Neural progenitor cell (in vitro differentiated cells): Measurements from ENCODE around the gene SREBF1. TPM values are rescaled to one million over a fixed set of nuclear protein-coding genes. Genes with fewer than 3 reads are reported as not detected.

Experiments used
- DNase-seq: peaks from one replicate; pipeline ENCODE4 v3.0.0-alpha.2; 2016; ENCODE audit warnings: low spot score
- H2AFZ ChIP-seq: fragments of 200-600 bp; sonication (generic); replicated peaks from 2 replicates; pipeline ENCODE4 v1.6.1; 2016; ENCODE audit warnings: antibody characterized with exemption
- H3F3A ChIP-seq: fragments of 200-600 bp; sonication (generic); 2 replicates; pipeline ENCODE4 v1.6.1; 2016; ENCODE audit warnings: antibody characterized with exemption, low read depth
- H3K27ac ChIP-seq: fragments of 200-600 bp; sonication (generic); 2 replicates; pipeline ENCODE4 v1.5.1; 2016; ENCODE audit warnings: mild to moderate bottlenecking
- H3K27me3 ChIP-seq: fragments of 200-600 bp; sonication (generic); 2 replicates; pipeline ENCODE4 v1.6.1; 2016; ENCODE audit warnings: mild to moderate bottlenecking, moderate library complexity
- H3K36me3 ChIP-seq: fragments of 200-600 bp; sonication (generic); 2 replicates; pipeline ENCODE4 v1.5.1; 2016
- H3K4me1 ChIP-seq: fragments of 200-600 bp; sonication (generic); 2 replicates; pipeline ENCODE4 v1.6.1; 2016; ENCODE audit warnings: mixed run types
- H3K4me2 ChIP-seq: fragments of 200-600 bp; sonication (generic); 2 replicates; pipeline ENCODE4 v1.6.1; 2016
- H3K4me3 ChIP-seq: fragments of 200-600 bp; sonication (generic); 2 replicates; pipeline ENCODE4 v1.5.1; 2016
- H3K79me2 ChIP-seq: fragments of 200-600 bp; sonication (generic); 2 replicates; pipeline ENCODE4 v1.6.1; 2016; ENCODE audit warnings: low read depth
- H3K9ac ChIP-seq: fragments of 200-600 bp; sonication (generic); 2 replicates; pipeline ENCODE4 v1.6.1; 2016
- H3K9me3 ChIP-seq: fragments of 200-600 bp; sonication (generic); 2 replicates; pipeline ENCODE4 v1.5.1; 2016; ENCODE audit warnings: low read depth
- H4K20me1 ChIP-seq: fragments of 200-600 bp; sonication (generic); 2 replicates; pipeline ENCODE4 v1.6.1; 2016; ENCODE audit warnings: low read depth
- H3K27ac Mint-ChIP-seq: 3 replicates; pipeline ENCODE4 v1.8.0; 2021; ENCODE audit warnings: mixed read lengths
- H3K27me3 Mint-ChIP-seq: 2 replicates; pipeline ENCODE4 v1.8.0; 2022; ENCODE audit warnings: low read depth, mild to moderate bottlenecking, inconsistent platforms, moderate library complexity, mixed read lengths; ENCODE audit not compliant: insufficient read depth
- H3K36me3 Mint-ChIP-seq: 3 replicates; pipeline ENCODE4 v1.8.0; 2021; ENCODE audit warnings: mixed read lengths
- H3K4me1 Mint-ChIP-seq: 3 replicates; pipeline ENCODE4 v1.8.0; 2021; ENCODE audit warnings: mixed read lengths
- H3K4me3 Mint-ChIP-seq: 3 replicates; pipeline ENCODE4 v1.8.0; 2021; ENCODE audit warnings: mild to moderate bottlenecking, moderate library complexity, mixed read lengths
- H3K9me3 Mint-ChIP-seq: 3 replicates; pipeline ENCODE4 v1.8.0; 2020; ENCODE audit warnings: mixed read lengths
- EZH2 ChIP-seq: fragments of 200-600 bp; sonication (generic); IDR thresholded peaks from 2 replicates; pipeline ENCODE4 v1.6.1; 2017; ENCODE audit warnings: antibody characterized with exemption, mild to moderate bottlenecking, moderate library complexity
- EZH2phosphoT487 ChIP-seq: fragments of 200-600 bp; sonication (generic); IDR thresholded peaks from 2 replicates; pipeline ENCODE4 v1.6.1; 2017; ENCODE audit warnings: antibody characterized with exemption
- total RNA-seq: library from RNA; depleted of rRNA; stranded (reverse); fragments of >200 nt; gene quantifications from 2 replicates; pipeline ENCODE4 v1.2.3, GENCODE V29; 2015; ENCODE audit warnings: low replicate concordance
- TF ChIP-seq, protein P1 (sequence below): fragments of 200-600 bp; sonication (generic); IDR thresholded peaks from 2 replicates; pipeline ENCODE4 v1.5.1; 2017; ENCODE audit warnings: antibody characterized with exemption, mild to moderate bottlenecking

The SREBF1 gene
- total RNA-seq, 1 donor from 2014 or later = 12.7 TPM

GRCh38 chr17:17859909-17860765 lies 23.4 kb upstream of the SREBF1 start:
- H3K4me1 ChIP-seq = peaks cover 8% of the 10 kb centered on the region
- H3F3A ChIP-seq = peaks cover 8% of the 10 kb centered on the region
- H3K9me3 Mint-ChIP-seq = no peaks in the 10 kb centered on the region
- DNase-seq = peak; percentile 80
- no peak overlapping the region for H2AFZ ChIP-seq
- H3K27me3 ChIP-seq = no peaks in the 10 kb centered on the region
- no peaks in the 10 kb centered on the region for H3K79me2 ChIP-seq
- H3K36me3 ChIP-seq = no peaks in the 10 kb centered on the region
- H4K20me1 ChIP-seq = no peaks in the 10 kb centered on the region
- TF ChIP-seq EZH2 (no peak), EZH2phosphoT487 (no peak)
- TF ChIP-seq, protein P1, sequence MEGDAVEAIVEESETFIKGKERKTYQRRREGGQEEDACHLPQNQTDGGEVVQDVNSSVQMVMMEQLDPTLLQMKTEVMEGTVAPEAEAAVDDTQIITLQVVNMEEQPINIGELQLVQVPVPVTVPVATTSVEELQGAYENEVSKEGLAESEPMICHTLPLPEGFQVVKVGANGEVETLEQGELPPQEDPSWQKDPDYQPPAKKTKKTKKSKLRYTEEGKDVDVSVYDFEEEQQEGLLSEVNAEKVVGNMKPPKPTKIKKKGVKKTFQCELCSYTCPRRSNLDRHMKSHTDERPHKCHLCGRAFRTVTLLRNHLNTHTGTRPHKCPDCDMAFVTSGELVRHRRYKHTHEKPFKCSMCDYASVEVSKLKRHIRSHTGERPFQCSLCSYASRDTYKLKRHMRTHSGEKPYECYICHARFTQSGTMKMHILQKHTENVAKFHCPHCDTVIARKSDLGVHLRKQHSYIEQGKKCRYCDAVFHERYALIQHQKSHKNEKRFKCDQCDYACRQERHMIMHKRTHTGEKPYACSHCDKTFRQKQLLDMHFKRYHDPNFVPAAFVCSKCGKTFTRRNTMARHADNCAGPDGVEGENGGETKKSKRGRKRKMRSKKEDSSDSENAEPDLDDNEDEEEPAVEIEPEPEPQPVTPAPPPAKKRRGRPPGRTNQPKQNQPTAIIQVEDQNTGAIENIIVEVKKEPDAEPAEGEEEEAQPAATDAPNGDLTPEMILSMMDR = peak; percentile 94
- no peak overlapping the region for H3K4me3 ChIP-seq
- H3K4me2 ChIP-seq = no peak overlapping the region
- H3K4me3 Mint-ChIP-seq = no peak overlapping the region
- H3K27me3 Mint-ChIP-seq = peaks cover 19% of the 10 kb centered on the region
- no peak overlapping the region for H3K9ac ChIP-seq
- no peak overlapping the region for H3K27ac ChIP-seq
- H3K36me3 Mint-ChIP-seq = no peaks in the 10 kb centered on the region
- H3K9me3 ChIP-seq = no peaks in the 10 kb centered on the region
- H3K27ac Mint-ChIP-seq = no peak overlapping the region
- H3K4me1 Mint-ChIP-seq = peaks cover 46% of the 10 kb centered on the region

GRCh38 chr17:17857496-17857895 lies 20.7 kb upstream of the SREBF1 start:
- H3K27ac Mint-ChIP-seq = peak overlapping the region; percentile 46
- no peaks in the 10 kb centered on the region for H3K79me2 ChIP-seq
- no peak overlapping the region for H3K4me3 ChIP-seq
- no peaks in the 10 kb centered on the region for H3K9me3 ChIP-seq
- H3K36me3 ChIP-seq = no peaks in the 10 kb centered on the region
- no peak for TF ChIP-seq EZH2phosphoT487
- peaks cover 10% of the 10 kb centered on the region for H3F3A ChIP-seq
- no peaks in the 10 kb centered on the region for H3K9me3 Mint-ChIP-seq
- H3K27ac ChIP-seq = no peak overlapping the region
- no peaks in the 10 kb centered on the region for H3K27me3 ChIP-seq
- H3K4me1 Mint-ChIP-seq = peaks cover 56% of the 10 kb centered on the region
- no peaks in the 10 kb centered on the region for H3K36me3 Mint-ChIP-seq
- no peak overlapping the region for H2AFZ ChIP-seq
- H3K4me3 Mint-ChIP-seq = no peak overlapping the region
- DNase-seq = no peak
- H3K4me2 ChIP-seq = no peak overlapping the region
- H3K4me1 ChIP-seq = peaks cover 21% of the 10 kb centered on the region
- no peaks in the 10 kb centered on the region for H4K20me1 ChIP-seq
- peaks cover 14% of the 10 kb centered on the region for H3K27me3 Mint-ChIP-seq
- H3K9ac ChIP-seq = no peak overlapping the region

GRCh38 chr17:17856386-17856785 lies 19.6 kb upstream of the SREBF1 start:
- H3K9me3 Mint-ChIP-seq = no peaks in the 10 kb centered on the region
- Histone ChIP-seq H2AFZ (no peak overlapping the region), H3K79me2 (no peaks in the 10 kb centered on the region), H3K4me2 (no peak overlapping the region), H3K27me3 (no peaks in the 10 kb centered on the region), H3K27ac (no peak overlapping the region), H3K4me1 (peaks cover 31% of the 10 kb centered on the region), H3F3A (peaks cover 16% of the 10 kb centered on the region), H4K20me1 (no peaks in the 10 kb centered on the region), H3K9me3 (no peaks in the 10 kb centered on the region), H3K4me3 (no peak overlapping the region), H3K9ac (no peak overlapping the region), H3K36me3 (no peaks in the 10 kb centered on the region)
- no peaks in the 10 kb centered on the region for H3K36me3 Mint-ChIP-seq
- peak overlapping the region; percentile 17 for H3K27ac Mint-ChIP-seq
- peak overlapping the region; percentile 44 for H3K4me3 Mint-ChIP-seq
- no peak for DNase-seq
- no peak for TF ChIP-seq EZH2
- no peak for TF ChIP-seq EZH2phosphoT487
- H3K27me3 Mint-ChIP-seq = peaks cover 14% of the 10 kb centered on the region
- peaks cover 57% of the 10 kb centered on the region for H3K4me1 Mint-ChIP-seq

DNA sequence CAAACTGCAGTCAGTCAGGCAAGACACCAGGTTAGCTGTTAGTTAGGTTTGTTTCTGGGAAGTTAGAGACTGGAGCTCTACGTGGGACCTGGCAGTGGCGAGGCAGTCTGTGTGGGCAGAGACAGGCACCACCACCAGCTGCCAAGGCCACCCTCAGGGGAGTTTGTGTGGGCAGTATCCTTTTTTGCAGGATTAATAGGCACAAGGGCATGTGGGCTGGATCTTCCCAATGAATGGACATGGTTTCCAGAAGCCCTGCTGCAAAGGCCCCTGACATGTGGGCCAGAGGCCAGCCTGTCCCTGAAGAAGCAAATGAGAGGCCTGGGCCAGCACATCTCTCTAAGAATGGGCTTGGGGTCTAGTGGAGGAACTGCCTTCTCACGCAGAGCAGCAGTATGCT lies 19.2 kb upstream of the SREBF1 start:
- H3K4me3 ChIP-seq = no peak overlapping the region
- H3K9ac ChIP-seq = no peak overlapping the region
- H3K4me1 ChIP-seq = peaks cover 36% of the 10 kb centered on the region
- H3F3A ChIP-seq = peaks cover 18% of the 10 kb centered on the region
- H3K27ac Mint-ChIP-seq = no peak overlapping the region
- no peaks in the 10 kb centered on the region for H3K9me3 Mint-ChIP-seq
- DNase-seq = no peak
- H3K27me3 ChIP-seq = no peaks in the 10 kb centered on the region
- H4K20me1 ChIP-seq = no peaks in the 10 kb centered on the region
- peaks cover 14% of the 10 kb centered on the region for H3K27me3 Mint-ChIP-seq
- H3K36me3 Mint-ChIP-seq = no peaks in the 10 kb centered on the region
- H3K27ac ChIP-seq = no peak overlapping the region
- H3K9me3 ChIP-seq = no peaks in the 10 kb centered on the region
- no peak overlapping the region for H3K4me3 Mint-ChIP-seq
- no peak overlapping the region for H2AFZ ChIP-seq
- no peak overlapping the region for H3K4me2 ChIP-seq
- no peaks in the 10 kb centered on the region for H3K36me3 ChIP-seq
- H3K4me1 Mint-ChIP-seq = peaks cover 60% of the 10 kb centered on the region
- no peak for TF ChIP-seq EZH2phosphoT487
- TF ChIP-seq, protein P1 = no peak
- no peak for TF ChIP-seq EZH2
- no peaks in the 10 kb centered on the region for H3K79me2 ChIP-seq
